DOHH2 (cell line): Measurements from ENCODE around the gene H3-3A.

Experiments
- H3F3A ChIP-seq: fragments of 200-600 bp; sonication (generic), shearing (Covaris generic); 2 replicates; pipeline ENCODE4 v1.6.0; 2016; ENCODE audit warnings: antibody characterized with exemption, mild to moderate bottlenecking; ENCODE audit not compliant: control insufficient read depth, insufficient read depth
- H3K27ac ChIP-seq: fragments of 200-600 bp; sonication (generic); 2 replicates; pipeline ENCODE4 v1.5.1; 2014; ENCODE audit warnings: low read depth, mild to moderate bottlenecking, low read length, moderate library complexity
- H3K27me3 ChIP-seq: fragments of 200-600 bp; sonication (generic); 2 replicates; pipeline ENCODE4 v1.6.1; 2014; ENCODE audit warnings: mild to moderate bottlenecking, low read length, mixed read lengths; ENCODE audit not compliant: control insufficient read depth
- H3K36me3 ChIP-seq: fragments of 200-600 bp; sonication (generic); 2 replicates; pipeline ENCODE4 v1.6.1; 2014; ENCODE audit warnings: mild to moderate bottlenecking, low read length, moderate library complexity, mixed read lengths; ENCODE audit not compliant: control insufficient read depth
- H3K4me1 ChIP-seq: fragments of 200-600 bp; sonication (generic); 2 replicates; pipeline ENCODE4 v1.6.1; 2014; ENCODE audit warnings: mild to moderate bottlenecking, low read length, mixed read lengths; ENCODE audit not compliant: control insufficient read depth
- H3K4me2 ChIP-seq: fragments of 200-600 bp; sonication (generic); 2 replicates; pipeline ENCODE4 v1.6.0; 2014; ENCODE audit warnings: mild to moderate bottlenecking, low read length, moderate library complexity
- H3K4me3 ChIP-seq: fragments of 200-600 bp; sonication (generic); 2 replicates; pipeline ENCODE4 v1.5.1; 2014; ENCODE audit warnings: mild to moderate bottlenecking, low read length, mixed read lengths
- H3K79me2 ChIP-seq: fragments of 200-600 bp; sonication (generic); 2 replicates; pipeline ENCODE4 v1.6.1; 2014; ENCODE audit warnings: mild to moderate bottlenecking, low read length, mixed read lengths; ENCODE audit not compliant: control insufficient read depth
- H3K9me2 ChIP-seq: fragments of 200-600 bp; sonication (generic); replicated peaks from 2 replicates; pipeline ENCODE4 v1.6.1; 2014; ENCODE audit warnings: mild to moderate bottlenecking, low read length, mixed read lengths; ENCODE audit not compliant: control insufficient read depth
- H3K9me3 ChIP-seq: fragments of 200-600 bp; sonication (generic); 2 replicates; pipeline ENCODE4 v1.6.1; 2014; ENCODE audit warnings: antibody characterized with exemption, low read length, mixed read lengths; ENCODE audit not compliant: control insufficient read depth, insufficient read depth
- H4K20me1 ChIP-seq: fragments of 200-600 bp; sonication (generic); 2 replicates; pipeline ENCODE4 v1.6.0; 2014; ENCODE audit warnings: low read depth, mild to moderate bottlenecking, antibody characterized with exemption, low read length, moderate library complexity; ENCODE audit not compliant: control insufficient read depth, insufficient read depth
- CTCF ChIP-seq: fragments of 200-600 bp; sonication (generic); IDR thresholded peaks from one replicate; pipeline ENCODE4 v1.5.1; 2014; ENCODE audit warnings: antibody characterized with exemption, mild to moderate bottlenecking, low read depth, low read length; ENCODE audit not compliant: poor library complexity, severe bottlenecking
- EZH2phosphoT487 ChIP-seq: fragments of 200-600 bp; sonication (generic); IDR thresholded peaks from 2 replicates; pipeline ENCODE4 v1.6.1; 2017; ENCODE audit warnings: borderline replicate concordance, mild to moderate bottlenecking, antibody characterized with exemption, low read length, moderate library complexity, mixed read lengths

Gene H3-3A

GRCh38 chr1:226108935-226109828 lies 46.7 kb downstream of the H3-3A start:
- H4K20me1 ChIP-seq = 0 out of 2 replicates have a peak, but pooled peaks cover 7% of the 10 kb centered on the region
- H3K9me3 ChIP-seq = no peaks in the 10 kb centered on the region
- H3K4me3 ChIP-seq = peak overlapping the region; percentile 48
- peaks cover 7% of the 10 kb centered on the region for H3F3A ChIP-seq
- H3K4me1 ChIP-seq = peaks cover 18% of the 10 kb centered on the region
- H3K27me3 ChIP-seq = peaks cover 37% of the 10 kb centered on the region
- H3K79me2 ChIP-seq = no peaks in the 10 kb centered on the region
- no peaks in the 10 kb centered on the region for H3K9me2 ChIP-seq
- H3K4me2 ChIP-seq = peak overlapping the region; percentile 94
- TF ChIP-seq EZH2phosphoT487 = peak; percentile 40; the same call in 1 of the 2 replicates
- peak; percentile 21 for TF ChIP-seq CTCF
- H3K36me3 ChIP-seq = no peaks in the 10 kb centered on the region
- H3K27ac ChIP-seq = no peak overlapping the region

- Histone ChIP-seq H3K36me3 (no peaks in the 10 kb centered on the region), H3K9me3 (no peaks in the 10 kb centered on the region), H4K20me1 (0 out of 2 replicates have a peak, but pooled peaks cover 7% of the 10 kb centered on the region), H3K4me2 (peak overlapping the region; percentile 94), H3K27me3 (peaks cover 33% of the 10 kb centered on the region), H3K79me2 (no peaks in the 10 kb centered on the region), H3K4me1 (peaks cover 18% of the 10 kb centered on the region), H3F3A (peaks cover 7% of the 10 kb centered on the region), H3K4me3 (peak overlapping the region; percentile 79), H3K27ac (peak overlapping the region; percentile 46), H3K9me2 (no peaks in the 10 kb centered on the region)
- TF ChIP-seq CTCF (no peak), EZH2phosphoT487 (no peak)
Measured at GRCh38 chr1:226109829-226110248, 47.3 kb downstream of the H3-3A start.

GRCh38 chr1:226110249-226111097 lies 48.0 kb downstream of the H3-3A start:
- H3F3A ChIP-seq = peaks cover 7% of the 10 kb centered on the region

More at GRCh38 chr1:226110249-226111097, 48.0 kb downstream of the H3-3A start:
- peaks cover 33% of the 10 kb centered on the region for H3K27me3 ChIP-seq
- no peaks in the 10 kb centered on the region for H3K36me3 ChIP-seq
- H3K27ac ChIP-seq = peak overlapping the region; percentile 46
- H3K9me3 ChIP-seq = no peaks in the 10 kb centered on the region
- H3K4me1 ChIP-seq = peaks cover 18% of the 10 kb centered on the region
- H3K9me2 ChIP-seq = no peaks in the 10 kb centered on the region
- peak overlapping the region; percentile 79 for H3K4me3 ChIP-seq
- H4K20me1 ChIP-seq = 0 out of 2 replicates have a peak, but pooled peaks cover 7% of the 10 kb centered on the region
- peak overlapping the region; percentile 94 for H3K4me2 ChIP-seq
- no peak for TF ChIP-seq CTCF
- TF ChIP-seq EZH2phosphoT487 = no peak
- no peaks in the 10 kb centered on the region for H3K79me2 ChIP-seq
